ENCODE measurements around the gene TBC1D17.

TBC1D17 gene

GRCh38 chr19:49877020-49877878 lies at the start of gene TBC1D17, which contains the start of gene AKT1S1:
TBC1D17 (plus strand) TSS chr19:49877702; CDS start chr19:49877724, 22 bp downstream.
AKT1S1 (minus strand) TSS chr19:49877355; CDS start chr19:49873295, 4,060 bp downstream.
- peak; percentile 99 for DNase-seq

GRCh38 chr19:49829200-49829599 lies 48.3 kb upstream of the TBC1D17 start:
- no peak for DNase-seq

- DNase-seq: no peak
Observed at GRCh38 chr19:49829721-49830120, 47.8 kb upstream of the TBC1D17 start.

GRCh38 chr19:49830766-49831165 lies 46.7 kb upstream of the TBC1D17 start:
- DNase-seq: no peak

- no peak for DNase-seq
Observed at GRCh38 chr19:49831592-49831991, 45.9 kb upstream of the TBC1D17 start.

GRCh38 chr19:49832556-49832955 lies 44.9 kb upstream of the TBC1D17 start:
- DNase-seq: no peak

GRCh38 chr19:49833599-49833998 lies 43.9 kb upstream of the TBC1D17 start:
- no peak for DNase-seq

- no peak for DNase-seq
Observed at GRCh38 chr19:49835562-49835961, 41.9 kb upstream of the TBC1D17 start.

- DNase-seq: no peak
Observed at GRCh38 chr19:49836176-49837008, 41.1 kb upstream of the TBC1D17 start.

- no peak for DNase-seq
Observed at GRCh38 chr19:49837009-49837310, 40.5 kb upstream of the TBC1D17 start.

GRCh38 chr19:49837425-49837824 lies 40.1 kb upstream of the TBC1D17 start:
- DNase-seq: no peak

- no peak for DNase-seq
Observed at GRCh38 chr19:49838885-49839588, 38.5 kb upstream of the TBC1D17 start.

- DNase-seq: no peak
Observed at GRCh38 chr19:49839713-49840112, 37.8 kb upstream of the TBC1D17 start.

GRCh38 chr19:49840321-49840720 lies 37.2 kb upstream of the TBC1D17 start:
- DNase-seq: no peak

- DNase-seq: no peak
Observed at GRCh38 chr19:49840736-49841249, 36.7 kb upstream of the TBC1D17 start.

- DNase-seq: no peak
Observed at GRCh38 chr19:49843265-49843664, 34.2 kb upstream of the TBC1D17 start.

- no peak for DNase-seq
Observed at GRCh38 chr19:49844138-49845095, 33.1 kb upstream of the TBC1D17 start.

GRCh38 chr19:49845414-49845813 lies 32.1 kb upstream of the TBC1D17 start:
- no peak for DNase-seq

GRCh38 chr19:49846408-49846807 lies 31.1 kb upstream of the TBC1D17 start:
- DNase-seq: no peak

GRCh38 chr19:49847731-49848696 lies 29.5 kb upstream of the TBC1D17 start:
- DNase-seq: no peak

- DNase-seq: no peak
Observed at GRCh38 chr19:49848938-49849337, 28.6 kb upstream of the TBC1D17 start.
